ENCODE measurements around the gene KCNQ5.

- TF ChIP-seq CTCF (IDR thresholded peaks at IDR 0.05) = no peak
- no peak for TF ChIP-seq EZH2 (IDR thresholded peaks at IDR 0.05)
- no peak for TF ChIP-seq EZH2phosphoT487 (IDR thresholded peaks at IDR 0.05)
Observed at GRCh38 chr6:72651967-72652956, 30.4 kb downstream of the KCNQ5 start.
